GM23338 (cell line): ENCODE data around the gene DMAC2L. TPM values are rescaled to one million over a fixed set of nuclear protein-coding genes. Genes with fewer than 3 reads are reported as not detected.

Experiments
- CREB1 ChIP-seq: fragments of 250-450 bp; sonication (Bioruptor Pico); IDR thresholded peaks from 2 replicates; pipeline ENCODE4 v1.5.0; 2020; ENCODE audit warnings: low read depth, mild to moderate bottlenecking, moderate library complexity
- ETS1 ChIP-seq: IDR thresholded peaks from 2 replicates; pipeline ENCODE4 v1.6.1; 2016; ENCODE audit warnings: antibody characterized with exemption
- JUNB ChIP-seq: IDR thresholded peaks from one replicate; pipeline ENCODE4 v1.6.1; 2016; ENCODE audit warnings: antibody characterized with exemption; ENCODE audit not compliant: unreplicated experiment
- NANOG ChIP-seq: IDR thresholded peaks from 2 replicates; pipeline ENCODE4 v1.6.1; 2016; ENCODE audit warnings: antibody characterized with exemption, borderline replicate concordance
- POLR2AphosphoS5 ChIP-seq: IDR thresholded peaks from 2 replicates; pipeline ENCODE4 v1.6.1; 2016; ENCODE audit warnings: antibody characterized with exemption, low read depth
- REST ChIP-seq: IDR thresholded peaks from one replicate; pipeline ENCODE4 v1.6.1; 2018; ENCODE audit warnings: antibody characterized with exemption; ENCODE audit not compliant: unreplicated experiment
- STAT1 ChIP-seq: IDR thresholded peaks from one replicate; pipeline ENCODE4 v1.6.1; 2016; ENCODE audit warnings: antibody characterized with exemption; ENCODE audit not compliant: unreplicated experiment
- ZNF114 ChIP-seq: fragments of 250-450 bp; sonication (Bioruptor Pico); IDR thresholded peaks from 2 replicates; pipeline ENCODE4 v1.5.0; 2020; ENCODE audit warnings: mild to moderate bottlenecking, moderate library complexity
- polyA plus RNA-seq: library from polyadenylated mRNA; unstranded; fragments of >200 nt; fragmentation: Nextera tagmentation; extraction: Ambion mirVana; gene quantifications from 2 replicates; pipeline ENCODE4 v1.2.1, GENCODE V29; 2016
- total RNA-seq: library from RNA; depleted of rRNA; stranded (reverse); fragments of >200 nt; shearing (Covaris generic); gene quantifications from 2 replicates; pipeline ENCODE4 v1.2.3, GENCODE V29; 2014
- TF ChIP-seq, protein P1 (sequence below): fragments of 250-450 bp; sonication (Bioruptor Pico); IDR thresholded peaks from 2 replicates; pipeline ENCODE4 v1.5.0; 2020; ENCODE audit warnings: mild to moderate bottlenecking, moderate library complexity

The DMAC2L gene
- total and polyA plus RNA-seq, 2 experiments from 2014 or later: 22.5 to 33.8 TPM

GRCh38 chr14:50301914-50302313, 10.2 kb upstream of the DMAC2L start (continued):
- TF ChIP-seq, protein P1, sequence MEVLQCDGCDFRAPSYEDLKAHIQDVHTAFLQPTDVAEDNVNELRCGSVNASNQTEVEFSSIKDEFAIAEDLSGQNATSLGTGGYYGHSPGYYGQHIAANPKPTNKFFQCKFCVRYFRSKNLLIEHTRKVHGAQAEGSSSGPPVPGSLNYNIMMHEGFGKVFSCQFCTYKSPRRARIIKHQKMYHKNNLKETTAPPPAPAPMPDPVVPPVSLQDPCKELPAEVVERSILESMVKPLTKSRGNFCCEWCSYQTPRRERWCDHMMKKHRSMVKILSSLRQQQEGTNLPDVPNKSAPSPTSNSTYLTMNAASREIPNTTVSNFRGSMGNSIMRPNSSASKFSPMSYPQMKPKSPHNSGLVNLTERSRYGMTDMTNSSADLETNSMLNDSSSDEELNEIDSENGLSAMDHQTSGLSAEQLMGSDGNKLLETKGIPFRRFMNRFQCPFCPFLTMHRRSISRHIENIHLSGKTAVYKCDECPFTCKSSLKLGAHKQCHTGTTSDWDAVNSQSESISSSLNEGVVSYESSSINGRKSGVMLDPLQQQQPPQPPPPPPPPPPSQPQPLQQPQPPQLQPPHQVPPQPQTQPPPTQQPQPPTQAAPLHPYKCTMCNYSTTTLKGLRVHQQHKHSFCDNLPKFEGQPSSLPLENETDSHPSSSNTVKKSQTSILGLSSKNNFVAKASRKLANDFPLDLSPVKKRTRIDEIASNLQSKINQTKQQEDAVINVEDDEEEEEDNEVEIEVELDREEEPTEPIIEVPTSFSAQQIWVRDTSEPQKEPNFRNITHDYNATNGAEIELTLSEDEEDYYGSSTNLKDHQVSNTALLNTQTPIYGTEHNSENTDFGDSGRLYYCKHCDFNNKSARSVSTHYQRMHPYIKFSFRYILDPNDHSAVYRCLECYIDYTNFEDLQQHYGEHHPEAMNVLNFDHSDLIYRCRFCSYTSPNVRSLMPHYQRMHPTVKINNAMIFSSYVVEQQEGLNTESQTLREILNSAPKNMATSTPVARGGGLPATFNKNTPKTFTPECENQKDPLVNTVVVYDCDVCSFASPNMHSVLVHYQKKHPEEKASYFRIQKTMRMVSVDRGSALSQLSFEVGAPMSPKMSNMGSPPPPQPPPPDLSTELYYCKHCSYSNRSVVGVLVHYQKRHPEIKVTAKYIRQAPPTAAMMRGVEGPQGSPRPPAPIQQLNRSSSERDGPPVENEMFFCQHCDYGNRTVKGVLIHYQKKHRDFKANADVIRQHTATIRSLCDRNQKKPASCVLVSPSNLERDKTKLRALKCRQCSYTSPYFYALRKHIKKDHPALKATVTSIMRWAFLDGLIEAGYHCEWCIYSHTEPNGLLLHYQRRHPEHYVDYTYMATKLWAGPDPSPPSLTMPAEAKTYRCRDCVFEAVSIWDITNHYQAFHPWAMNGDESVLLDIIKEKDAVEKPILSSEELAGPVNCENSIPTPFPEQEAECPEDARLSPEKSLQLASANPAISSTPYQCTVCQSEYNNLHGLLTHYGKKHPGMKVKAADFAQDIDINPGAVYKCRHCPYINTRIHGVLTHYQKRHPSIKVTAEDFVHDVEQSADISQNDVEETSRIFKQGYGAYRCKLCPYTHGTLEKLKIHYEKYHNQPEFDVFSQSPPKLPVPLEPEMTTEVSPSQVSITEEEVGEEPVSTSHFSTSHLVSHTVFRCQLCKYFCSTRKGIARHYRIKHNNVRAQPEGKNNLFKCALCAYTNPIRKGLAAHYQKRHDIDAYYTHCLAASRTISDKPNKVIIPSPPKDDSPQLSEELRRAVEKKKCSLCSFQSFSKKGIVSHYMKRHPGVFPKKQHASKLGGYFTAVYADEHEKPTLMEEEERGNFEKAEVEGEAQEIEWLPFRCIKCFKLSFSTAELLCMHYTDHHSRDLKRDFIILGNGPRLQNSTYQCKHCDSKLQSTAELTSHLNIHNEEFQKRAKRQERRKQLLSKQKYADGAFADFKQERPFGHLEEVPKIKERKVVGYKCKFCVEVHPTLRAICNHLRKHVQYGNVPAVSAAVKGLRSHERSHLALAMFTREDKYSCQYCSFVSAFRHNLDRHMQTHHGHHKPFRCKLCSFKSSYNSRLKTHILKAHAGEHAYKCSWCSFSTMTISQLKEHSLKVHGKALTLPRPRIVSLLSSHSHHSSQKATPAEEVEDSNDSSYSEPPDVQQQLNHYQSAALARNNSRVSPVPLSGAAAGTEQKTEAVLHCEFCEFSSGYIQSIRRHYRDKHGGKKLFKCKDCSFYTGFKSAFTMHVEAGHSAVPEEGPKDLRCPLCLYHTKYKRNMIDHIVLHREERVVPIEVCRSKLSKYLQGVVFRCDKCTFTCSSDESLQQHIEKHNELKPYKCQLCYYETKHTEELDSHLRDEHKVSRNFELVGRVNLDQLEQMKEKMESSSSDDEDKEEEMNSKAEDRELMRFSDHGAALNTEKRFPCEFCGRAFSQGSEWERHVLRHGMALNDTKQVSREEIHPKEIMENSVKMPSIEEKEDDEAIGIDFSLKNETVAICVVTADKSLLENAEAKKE (CRISPR knock-in tag): no peak
- TF ChIP-seq JUNB: no peak
- no peak for TF ChIP-seq STAT1
- no peak for TF ChIP-seq ZNF114 (CRISPR knock-in tag)
- no peak for TF ChIP-seq ETS1
- no peak for TF ChIP-seq NANOG
- TF ChIP-seq CREB1 (CRISPR knock-in tag): no peak
- TF ChIP-seq POLR2AphosphoS5: no peak
- TF ChIP-seq REST: no peak
